OCI-LY3 (cell line): ENCODE data around the gene RTN4RL1.

Experiments
- H2AFZ ChIP-seq: fragments of 200-600, 300-600 bp; shearing (Covaris generic); 2 replicates; pipeline ENCODE4 v1.6.0; 2014; ENCODE audit warnings: antibody characterized with exemption, low read depth, low read length
- H3K27ac ChIP-seq: fragments of 200-600, 300-600 bp; sonication (generic); 2 replicates; pipeline ENCODE4 v1.5.1; 2014; ENCODE audit warnings: mild to moderate bottlenecking, low read length, moderate library complexity, mixed read lengths
- H3K27me3 ChIP-seq: fragments of 200-600, 300-600 bp; sonication (generic); 2 replicates; pipeline ENCODE4 v1.6.1; 2014; ENCODE audit warnings: low read depth, low read length, mixed read lengths
- H3K36me3 ChIP-seq: fragments of 200-600, 300-600 bp; sonication (generic); replicated peaks from 2 replicates; pipeline ENCODE3; 2014; ENCODE audit warnings: low read depth, low read length, mixed read lengths
- H3K4me1 ChIP-seq: fragments of 300-600, 200-600 bp; sonication (generic); 2 replicates; pipeline ENCODE4 v1.6.1; 2014; ENCODE audit warnings: low read length, mixed read lengths
- H3K4me2 ChIP-seq: fragments of 200-600, 300-600 bp; sonication (generic); 2 replicates; pipeline ENCODE4 v1.6.1; 2014; ENCODE audit warnings: low read length, mixed read lengths
- H3K4me3 ChIP-seq: fragments of 300-600, 200-600 bp; sonication (generic); 2 replicates; pipeline ENCODE4 v1.5.1; 2014; ENCODE audit warnings: antibody characterized with exemption, mild to moderate bottlenecking, low read length, moderate library complexity
- H3K79me2 ChIP-seq: fragments of 300-600, 200-600 bp; shearing (Covaris generic); 2 replicates; pipeline ENCODE4 v1.6.1; 2014; ENCODE audit warnings: mild to moderate bottlenecking, low read length, mixed read lengths
- H3K9ac ChIP-seq: fragments of 300-600, 200-600 bp; shearing (Covaris generic); 2 replicates; pipeline ENCODE4 v1.6.0; 2014; ENCODE audit warnings: mild to moderate bottlenecking, low read length, moderate library complexity
- H3K9me3 ChIP-seq: fragments of 200-600, 300-600 bp; shearing (Covaris generic); 2 replicates; pipeline ENCODE4 v1.6.1; 2014; ENCODE audit warnings: low read length, mixed read lengths; ENCODE audit not compliant: insufficient read depth
- H4K20me1 ChIP-seq: fragments of 200-600, 300-600 bp; sonication (generic); 2 replicates; pipeline ENCODE4 v1.6.1; 2016; ENCODE audit warnings: low read length, mixed read lengths; ENCODE audit not compliant: insufficient read depth
- CTCF ChIP-seq: fragments of 200-600, 300-600 bp; sonication (generic); IDR thresholded peaks from 2 replicates; pipeline ENCODE4 v1.5.1; 2014; ENCODE audit warnings: antibody characterized with exemption, low read length, low read depth
- EZH2phosphoT487 ChIP-seq: fragments of 200-600 bp; shearing (Covaris generic); IDR thresholded peaks from 2 replicates; pipeline ENCODE4 v1.6.1; 2018; ENCODE audit warnings: antibody characterized with exemption, mixed run types, low read depth

RTN4RL1 gene

GRCh38 chr17:2012499-2012898 lies 12.6 kb downstream of the RTN4RL1 start:
- Histone ChIP-seq H3K27ac (no peak overlapping the region), H3K4me2 (no peak overlapping the region), H3K79me2 (no peaks in the 10 kb centered on the region), H3K27me3 (no peaks in the 10 kb centered on the region), H3K36me3 (no peaks in the 10 kb centered on the region), H3K4me3 (no peak overlapping the region), H2AFZ (no peak overlapping the region), H3K9me3 (no peaks in the 10 kb centered on the region), H3K9ac (no peak overlapping the region), H4K20me1 (no peaks in the 10 kb centered on the region), H3K4me1 (peaks cover 9% of the 10 kb centered on the region)
- TF ChIP-seq EZH2phosphoT487 (no peak), CTCF (no peak)

GRCh38 chr17:2011411-2012371 lies 13.4 kb downstream of the RTN4RL1 start:
- Histone ChIP-seq H3K4me1 (peaks cover 1% of the 10 kb centered on the region; the same call in 1 of the 2 replicates), H3K27me3 (no peaks in the 10 kb centered on the region), H3K4me2 (no peak overlapping the region), H3K79me2 (no peaks in the 10 kb centered on the region), H3K4me3 (no peak overlapping the region), H3K9me3 (no peaks in the 10 kb centered on the region), H3K27ac (no peak overlapping the region), H3K9ac (no peak overlapping the region), H4K20me1 (no peaks in the 10 kb centered on the region), H3K36me3 (no peaks in the 10 kb centered on the region), H2AFZ (no peak overlapping the region)
- TF ChIP-seq CTCF (no peak), EZH2phosphoT487 (no peak)

- no peak for TF ChIP-seq CTCF
- no peak for TF ChIP-seq EZH2phosphoT487
These were observed 15.4 kb downstream of the RTN4RL1 start for GRCh38 chr17:2009737-2010136.

GRCh38 chr17:2008332-2009126 lies 16.6 kb downstream of the RTN4RL1 start:
- Histone ChIP-seq H3K36me3 (no peaks in the 10 kb centered on the region), H3K27me3 (no peaks in the 10 kb centered on the region), H3K4me2 (no peak overlapping the region), H4K20me1 (no peaks in the 10 kb centered on the region), H3K9me3 (no peaks in the 10 kb centered on the region), H3K27ac (no peak overlapping the region), H3K4me3 (no peak overlapping the region), H2AFZ (no peak overlapping the region), H3K4me1 (no peaks in the 10 kb centered on the region), H3K9ac (no peak overlapping the region), H3K79me2 (no peaks in the 10 kb centered on the region)
- TF ChIP-seq CTCF (no peak), EZH2phosphoT487 (no peak)

More at GRCh38 chr17:2009737-2010136, 15.4 kb downstream of the RTN4RL1 start:
- no peaks in the 10 kb centered on the region for H3K36me3 ChIP-seq
- H3K9me3 ChIP-seq, result no peaks in the 10 kb centered on the region
- no peak overlapping the region for H3K9ac ChIP-seq
- H3K27ac ChIP-seq, result no peak overlapping the region
- H3K4me3 ChIP-seq, result no peak overlapping the region
- H2AFZ ChIP-seq, result no peak overlapping the region
- H3K79me2 ChIP-seq, result no peaks in the 10 kb centered on the region
- H3K27me3 ChIP-seq, result no peaks in the 10 kb centered on the region
- no peaks in the 10 kb centered on the region for H3K4me1 ChIP-seq
- no peak overlapping the region for H3K4me2 ChIP-seq
- H4K20me1 ChIP-seq, result no peaks in the 10 kb centered on the region
